Fibroblast of skin of left quadriceps (primary cell): ENCODE results near the gene NFASC.

Experiments used
- DNase-seq, 2 experiments: peaks; one replicate each; pipeline ENCODE4 v3.0.0-alpha.2; 2013; ENCODE audit warnings: low read depth in 2 of 2

The NFASC gene

GRCh38 chr1:204889681-204890383 lies 19.2 kb downstream of the NFASC start:
- no peak for DNase-seq

- no peak for DNase-seq
Observed at GRCh38 chr1:204891860-204892259, 21.2 kb downstream of the NFASC start.

GRCh38 chr1:204894031-204894430 lies 23.4 kb downstream of the NFASC start:
- no peak for DNase-seq

GRCh38 chr1:204894606-204895005 lies 23.9 kb downstream of the NFASC start:
- DNase-seq: no peak

GRCh38 chr1:204896023-204896422 lies 25.4 kb downstream of the NFASC start:
- DNase-seq: no peak

GRCh38 chr1:204896787-204897469 lies 26.3 kb downstream of the NFASC start:
- no peak for DNase-seq

GRCh38 chr1:204900721-204901120 lies 30.1 kb downstream of the NFASC start:
- no peak for DNase-seq

GRCh38 chr1:204902671-204903070 lies 32.0 kb downstream of the NFASC start:
- no peak for DNase-seq

- no peak for DNase-seq
Observed at GRCh38 chr1:204904228-204904810, 33.7 kb downstream of the NFASC start.

- no peak for DNase-seq
Observed at GRCh38 chr1:204909109-204909508, 38.4 kb downstream of the NFASC start.

- DNase-seq: no peak
Observed at GRCh38 chr1:204915861-204916495, 45.3 kb downstream of the NFASC start.

GRCh38 chr1:204917802-204918201 lies 47.1 kb downstream of the NFASC start:
- DNase-seq: no peak

- DNase-seq: no peak
Observed at GRCh38 chr1:204920511-204920910, 49.8 kb downstream of the NFASC start.

- DNase-seq: no peak
Observed at GRCh38 chr1:204920967-204921366, 50.3 kb downstream of the NFASC start.

GRCh38 chr1:204921855-204922516 lies 51.3 kb downstream of the NFASC start:
- DNase-seq: no peak

GRCh38 chr1:204923201-204923600 lies 52.5 kb downstream of the NFASC start:
- no peak for DNase-seq

- DNase-seq: no peak
Observed at GRCh38 chr1:204923626-204924012, 53.0 kb downstream of the NFASC start.

GRCh38 chr1:204924013-204924759 lies 53.5 kb downstream of the NFASC start:
- no peak for DNase-seq

GRCh38 chr1:204925701-204926100 lies 55.0 kb downstream of the NFASC start:
- DNase-seq: no peak

- no peak for DNase-seq
Observed at GRCh38 chr1:204927673-204928641, 57.3 kb downstream of the NFASC start.
